ENCODE results near the gene THOC6. TPM values are rescaled to one million over a fixed set of nuclear protein-coding genes. Genes with fewer than 3 reads are reported as not detected.
"Not testable (repeated sequence)": the region's sequence is repeated elsewhere in the genome, so short reads cannot be mapped to it uniquely, and the experiment has no call there.

The THOC6 gene
- total RNA-seq, 5 donors from 2014 or later (not counting 1 experiment from before 2014, with no cell fraction given), result 23.7 to 32.8 (median 31.7) TPM

- 94% methylated on average over 6 of the region's 7 CpGs for WGBS (ENCODE audit: insufficient coverage)
- Histone ChIP-seq H3K4me1 (ENCODE audit: control insufficient read depth in 1 of 2, extremely low read depth in 1 of 2, insufficient read depth in 2 of 2, low read length in 2 of 2) (peaks cover 39 to 99% of the 10 kb centered on the region in 2 experiments), H3K27me3 (replicated peaks in 1 of 2; ENCODE audit: control insufficient read depth in 2 of 2, extremely low read depth in 1 of 2, insufficient read depth in 2 of 2, low read length in 1 of 2) (no peaks in the 10 kb centered on the region), H3K36me3 (ENCODE audit: control insufficient read depth in 2 of 2, extremely low read depth in 1 of 2, insufficient read depth in 1 of 2, low read length in 1 of 2) (peaks cover 4 to 17% of the 10 kb centered on the region in 2 donors), H3K9me3 (no peaks in the 10 kb centered on the region), H3K4me3 (ENCODE audit: control insufficient read depth in 1 of 2, extremely low read depth in 1 of 2, low read length in 1 of 2) (peak overlapping the region; percentile 23 to 53), H3K27ac (ENCODE audit: low read length) (peak overlapping the region; percentile 93)
- H3K9me3 Mint-ChIP-seq, result no peaks in the 10 kb centered on the region
- ATAC-seq (replicated peaks in 1 of 4), result no peak
- POLR2A ChIA-PET, result no interaction called here
- H3K27ac Mint-ChIP-seq, result peak overlapping the region; percentile 98 to 100
- peaks cover 90 to 94% (median 93%) of the 10 kb centered on the region in 3 donors for H3K4me1 Mint-ChIP-seq
- CTCF ChIA-PET, result no interaction called here
- H3K27me3 Mint-ChIP-seq, result no peaks in the 10 kb centered on the region
- peaks cover 18% of the 10 kb centered on the region for H3K36me3 Mint-ChIP-seq
- DNase-seq, result no peak
- peak overlapping the region; percentile 56 to 75 (median 73) for H3K4me3 Mint-ChIP-seq
These were observed 49.6 kb downstream of the THOC6 start for GRCh38 chr16:3073448-3073847.

- H3K4me1 ChIP-seq (ENCODE audit: control insufficient read depth in 1 of 2, extremely low read depth in 1 of 2, insufficient read depth in 2 of 2, low read length in 2 of 2), result peaks cover 36 to 92% of the 10 kb centered on the region in 2 experiments
These were observed 51.2 kb downstream of the THOC6 start for GRCh38 chr16:3074860-3075522.

GRCh38 chr16:3075523-3075915 lies 51.7 kb downstream of the THOC6 start:
- Mint-ChIP-seq H3K4me3 (peak overlapping the region; percentile 65 to 75 (median 73)), H3K27me3 (no peaks in the 10 kb centered on the region), H3K4me1 (peaks cover 85 to 92% (median 88%) of the 10 kb centered on the region in 3 donors), H3K36me3 (peaks cover 3% of the 10 kb centered on the region), H3K27ac (peak overlapping the region; percentile 98 to 100), H3K9me3 (no peaks in the 10 kb centered on the region)
- Histone ChIP-seq H3K4me3 (ENCODE audit: control insufficient read depth in 1 of 2, extremely low read depth in 1 of 2, low read length in 1 of 2) (peak overlapping the region; percentile 4 to 38), H3K36me3 (ENCODE audit: control insufficient read depth in 2 of 2, extremely low read depth in 1 of 2, insufficient read depth in 1 of 2, low read length in 1 of 2) (peaks cover 2 to 3% of the 10 kb centered on the region in 2 donors), H3K27ac (ENCODE audit: low read length) (peak overlapping the region; percentile 93), H3K9me3 (no peaks in the 10 kb centered on the region), H3K27me3 (replicated peaks in 1 of 2; ENCODE audit: control insufficient read depth in 2 of 2, extremely low read depth in 1 of 2, insufficient read depth in 2 of 2, low read length in 1 of 2) (no peaks in the 10 kb centered on the region), H3K4me1 (ENCODE audit: control insufficient read depth in 1 of 2, extremely low read depth in 1 of 2, insufficient read depth in 2 of 2, low read length in 2 of 2) (peaks cover 36 to 91% of the 10 kb centered on the region in 2 experiments)
- ATAC-seq (replicated peaks in 1 of 4) (peak; percentile 9 to 37 (median 16)), DNase-seq (peak in 2 of 35 experiments; percentile 30 to 51)
- 36% methylated on average over 10 of the region's 10 CpGs for WGBS (ENCODE audit: insufficient coverage)
- POLR2A ChIA-PET, result interaction anchor here in 1 of 2 donors (0.6 to 0.9 kb wide), 2 partner anchors 12 to 83 kb away, joined by 3 to 7 read pairs; no protein-coding TSS in a partner anchor
- CTCF ChIA-PET, result interaction anchor here in 1 of 2 donors (0.9 to 2.1 kb wide), 7 partner anchors 9 to 55 kb away, joined by 3 to 8 read pairs (median 4); partner anchors contain the start of gene IL32

More at GRCh38 chr16:3074860-3075522, 51.2 kb downstream of the THOC6 start:
- Mint-ChIP-seq H3K9me3 (no peaks in the 10 kb centered on the region), H3K4me3 (peak overlapping the region; percentile 65 to 75 (median 73)), H3K4me1 (peaks cover 88 to 93% (median 88%) of the 10 kb centered on the region in 3 donors), H3K36me3 (peaks cover 7% of the 10 kb centered on the region), H3K27ac (peak overlapping the region; percentile 98 to 100), H3K27me3 (no peaks in the 10 kb centered on the region)
- 0% methylated on average over 3 of the region's 9 CpGs for WGBS (ENCODE audit: insufficient coverage)
- Histone ChIP-seq H3K27me3 (replicated peaks in 1 of 2; ENCODE audit: control insufficient read depth in 2 of 2, extremely low read depth in 1 of 2, insufficient read depth in 2 of 2, low read length in 1 of 2) (no peaks in the 10 kb centered on the region), H3K27ac (ENCODE audit: low read length) (peak overlapping the region; percentile 93), H3K9me3 (no peaks in the 10 kb centered on the region), H3K36me3 (ENCODE audit: control insufficient read depth in 2 of 2, extremely low read depth in 1 of 2, insufficient read depth in 1 of 2, low read length in 1 of 2) (peaks cover 3 to 4% of the 10 kb centered on the region in 2 donors), H3K4me3 (ENCODE audit: control insufficient read depth in 1 of 2, extremely low read depth in 1 of 2, low read length in 1 of 2) (peak overlapping the region; percentile 4 to 38)
- DNase-seq, result peak; percentile 67 to 94 (median 86)
- peak; percentile 84 to 93 (median 88) for ATAC-seq (replicated peaks in 1 of 4)
- POLR2A ChIA-PET, result interaction anchor here (0.6 to 0.9 kb wide), 7 partner anchors 9 to 401 kb away, joined by 3 to 12 read pairs (median 3); no protein-coding TSS in a partner anchor
- CTCF ChIA-PET, result interaction anchor here (0.7 to 2.1 kb wide), 7 partner anchors 9 to 745 kb away, joined by 3 to 7 read pairs (median 4); partner anchors contain the start of gene IL32 (in 1 of the 2)

GRCh38 chr16:3075946-3076345 lies 52.1 kb downstream of the THOC6 start:
- WGBS (ENCODE audit: insufficient coverage), result 100% methylated on average over 1 of the region's 6 CpGs
- H3K27me3 ChIP-seq (replicated peaks in 1 of 2; ENCODE audit: control insufficient read depth in 2 of 2, extremely low read depth in 1 of 2, insufficient read depth in 2 of 2, low read length in 1 of 2); H3K27me3 Mint-ChIP-seq; ATAC-seq (replicated peaks in 1 of 4); H3K36me3 Mint-ChIP-seq; H3K36me3 ChIP-seq (ENCODE audit: control insufficient read depth in 2 of 2, extremely low read depth in 1 of 2, insufficient read depth in 1 of 2, low read length in 1 of 2); H3K9me3 Mint-ChIP-seq; H3K9me3 ChIP-seq; DNase-seq: not testable (repeated sequence)
- peak overlapping the region; percentile 93 for H3K27ac ChIP-seq (ENCODE audit: low read length)
- ChIA-PET CTCF (interaction anchor here in 1 of 2 donors (1.0 to 2.1 kb wide), 3 partner anchors 17 to 54 kb away, joined by 3 to 8 read pairs (median 7); no protein-coding TSS in a partner anchor), POLR2A (interaction anchor here in 1 of 2 donors (0.6 kb wide), 1 partner anchor 83 kb away, joined by 7 read pairs; no protein-coding TSS in a partner anchor)
- peak overlapping the region; percentile 98 to 100 for H3K27ac Mint-ChIP-seq
- peaks cover 84 to 92% (median 89%) of the 10 kb centered on the region in 3 donors for H3K4me1 Mint-ChIP-seq
- peak overlapping the region in 1 of 2 donors; percentile 38 for H3K4me3 ChIP-seq (ENCODE audit: control insufficient read depth in 1 of 2, extremely low read depth in 1 of 2, low read length in 1 of 2)
- peak overlapping the region in 2 of 3 donors; percentile 63 to 73 for H3K4me3 Mint-ChIP-seq
- H3K4me1 ChIP-seq (ENCODE audit: control insufficient read depth in 1 of 2, extremely low read depth in 1 of 2, insufficient read depth in 2 of 2, low read length in 2 of 2), result peaks cover 36 to 91% of the 10 kb centered on the region in 2 experiments

- Mint-ChIP-seq H3K4me3 (peak overlapping the region; percentile 63 to 73 (median 69)), H3K27ac (peak overlapping the region; percentile 98 to 100), H3K36me3 (peaks cover 7% of the 10 kb centered on the region), H3K27me3 (no peaks in the 10 kb centered on the region), H3K9me3 (no peaks in the 10 kb centered on the region), H3K4me1 (peaks cover 83 to 91% (median 87%) of the 10 kb centered on the region in 3 donors)
- ChIA-PET CTCF (interaction anchor here in 1 of 2 donors (1.0 to 2.1 kb wide), 4 partner anchors 14 to 53 kb away, joined by 3 to 8 read pairs (median 4); no protein-coding TSS in a partner anchor), POLR2A (no interaction called here)
- Histone ChIP-seq H3K27ac (ENCODE audit: low read length) (peak overlapping the region; percentile 93), H3K27me3 (replicated peaks in 1 of 2; ENCODE audit: control insufficient read depth in 2 of 2, extremely low read depth in 1 of 2, insufficient read depth in 2 of 2, low read length in 1 of 2) (no peaks in the 10 kb centered on the region), H3K9me3 (no peaks in the 10 kb centered on the region), H3K36me3 (ENCODE audit: control insufficient read depth in 2 of 2, extremely low read depth in 1 of 2, insufficient read depth in 1 of 2, low read length in 1 of 2) (no peaks in the 10 kb centered on the region), H3K4me1 (ENCODE audit: control insufficient read depth in 1 of 2, extremely low read depth in 1 of 2, insufficient read depth in 2 of 2, low read length in 2 of 2) (peaks cover 34 to 90% of the 10 kb centered on the region in 2 experiments), H3K4me3 (ENCODE audit: control insufficient read depth in 1 of 2, extremely low read depth in 1 of 2, low read length in 1 of 2) (peak overlapping the region; percentile 38 to 42)
- ATAC-seq (replicated peaks in 1 of 4) (no peak), DNase-seq (peak in 1 of 35 experiments; percentile 27)
- WGBS (ENCODE audit: insufficient coverage), result 55% methylated on average over 2 of the region's 6 CpGs
These were observed 52.7 kb downstream of the THOC6 start for GRCh38 chr16:3076577-3076976.
